K562 (cell line): ENCODE results near the gene RARG. TPM values are rescaled to one million over a fixed set of nuclear protein-coding genes. Genes with fewer than 3 reads are reported as not detected.

Experiments used
- ATAC-seq: fragments of 200-7000 bp; cut with Tn5 transposase; 3 replicates; pipeline ENCODE4 v1.9.1; 2020; ENCODE audit warnings: moderate library complexity
- BruUV-seq: library from RNA; stranded (reverse); fragments of 400-500 nt; replicated peaks from 2 replicates; lab custom pipeline; 2021; lab: Mats Ljungman, UMichigan
- CTCF ChIA-PET: fragments of 300-600 bp; formaldehyde crosslinking; extraction: SDS; loops from one replicate; lab custom pipeline; 2021; ENCODE audit warnings: low intra/inter-chr PET ratio; lab: Yijun Ruan, JAX
- POLR2A ChIA-PET: fragments of 300-600, 350-650 bp; sonication (Branson Sonifier 250); formaldehyde crosslinking; extraction: SDS; loops from one replicate; lab custom pipeline; 2021; ENCODE audit warnings: antibody characterized with exemption, inconsistent platforms; lab: Yijun Ruan, JAX
- DNase-seq, 4 experiments: peaks; one replicate each; pipeline versions ENCODE4 v3.0.0 to v3.0.0-alpha.2; 2011 to 2018; ENCODE audit warnings: low spot score in 3 of 4, mixed read lengths in 3 of 4; ENCODE audit errors: extremely low read depth in 1 of 4
- FAIRE-seq: peaks from 2 replicates; lab custom pipeline; 2011; peaks lifted over from hg19 to GRCh38; lab: Jason Lieb, UNC
- H2AFZ ChIP-seq: 2 replicates; pipeline ENCODE4 v1.6.0; 2011; ENCODE audit warnings: low read depth, low read length, control low read depth, inconsistent platforms
- H3K27ac ChIP-seq: fragments of 200-600 bp; 3 replicates; pipeline ENCODE4 v1.8.0; 2011; ENCODE audit warnings: low read depth, mild to moderate bottlenecking, control low read depth, inconsistent platforms, low read length, moderate library complexity, mixed read lengths; ENCODE audit errors: extremely low read depth
- H3K27me3 ChIP-seq, 2 experiments: fragments of 300-600 bp in 1 of 2; 2 replicates in 1 of 2; 3 replicates in 1 of 2; pipeline versions ENCODE4 v1.6.0 to v1.8.0; 2011; ENCODE audit warnings: inconsistent platforms in 2 of 2, low read length in 2 of 2, mild to moderate bottlenecking in 1 of 2, mixed read lengths in 1 of 2, moderate library complexity in 1 of 2; ENCODE audit not compliant: control insufficient read depth in 2 of 2, insufficient read depth in 2 of 2
- H3K36me3 ChIP-seq: fragments of 300-600 bp; 3 replicates; pipeline ENCODE4 v1.8.0; 2011; ENCODE audit warnings: mild to moderate bottlenecking, low read length, inconsistent platforms; ENCODE audit not compliant: control insufficient read depth, insufficient read depth
- H3K4me1 ChIP-seq, 2 experiments: fragments of 200-600 bp in 1 of 2; replicated peaks in 1 of 2; 2 replicates in 1 of 2; 3 replicates in 1 of 2; pipeline versions ENCODE4 v1.5.1 to v1.8.0; 2011; ENCODE audit warnings: inconsistent platforms in 2 of 2, low read length in 2 of 2, mild to moderate bottlenecking in 1 of 2, mixed read lengths in 1 of 2, moderate library complexity in 1 of 2; ENCODE audit not compliant: control insufficient read depth in 2 of 2, insufficient read depth in 2 of 2
- H3K4me2 ChIP-seq: 2 replicates; pipeline ENCODE4 v1.6.1; 2011; ENCODE audit warnings: low read length, control low read depth, inconsistent platforms, mixed read lengths; ENCODE audit not compliant: insufficient read depth
- H3K4me3 ChIP-seq: fragments of 200-600 bp; sonication (generic), shearing (Covaris generic); 2 replicates; pipeline ENCODE4 v1.5.1; 2016; ENCODE audit warnings: control low read depth, inconsistent platforms
- H3K79me2 ChIP-seq: fragments of 200-600 bp; 3 replicates; pipeline ENCODE4 v1.8.0; 2011; ENCODE audit warnings: low read length, inconsistent platforms; ENCODE audit not compliant: control insufficient read depth, insufficient read depth
- H3K9ac ChIP-seq, 2 experiments: 2 replicates each; pipeline versions ENCODE4 v1.6.0 to v1.6.1; 2011; ENCODE audit warnings: low read depth in 2 of 2, low read length in 2 of 2, control low read depth in 1 of 2, inconsistent platforms in 1 of 2, mild to moderate bottlenecking in 1 of 2, mixed read lengths in 1 of 2; ENCODE audit not compliant: insufficient read depth in 1 of 2
- H3K9me1 ChIP-seq: one replicate; pipeline ENCODE4 v1.6.0; 2011; ENCODE audit warnings: inconsistent platforms, mild to moderate bottlenecking, low read length, moderate library complexity; ENCODE audit not compliant: control insufficient read depth, insufficient read depth
- H3K9me3 ChIP-seq: replicated peaks from 2 replicates; pipeline ENCODE4 v1.5.1; 2011; ENCODE audit warnings: low read depth, low read length, inconsistent platforms; ENCODE audit not compliant: control insufficient read depth, insufficient read depth
- H4K20me1 ChIP-seq: replicated peaks from 2 replicates; pipeline ENCODE4 v1.6.1; 2011; ENCODE audit warnings: low read length, inconsistent platforms, mixed read lengths; ENCODE audit not compliant: control insufficient read depth, insufficient read depth
- POLR2A ChIP-seq: fragments of 450-650 bp; conservative IDR thresholded peaks from 2 replicates; pipeline ENCODE4 v1.6.1; 2016
- POLR2AphosphoS2 ChIP-seq: IDR thresholded peaks from 2 replicates; pipeline ENCODE4 v1.6.1; 2012; ENCODE audit warnings: low read length, improper control_type of control experiment
- POLR2G ChIP-seq: fragments of 200-400 bp; formaldehyde crosslinking; IDR thresholded peaks from 2 replicates; pipeline ENCODE4 v1.6.1; 2017; ENCODE audit warnings: low read depth, mild to moderate bottlenecking, antibody characterized with exemption, low read length, moderate library complexity
- RAD51 ChIP-seq: fragments of 450-650 bp; IDR thresholded peaks from 2 replicates; pipeline ENCODE4 v1.7.1; 2016; ENCODE audit warnings: low read depth, mild to moderate bottlenecking, borderline replicate concordance
- RBM14 ChIP-seq: fragments of 200-400 bp; formaldehyde crosslinking; IDR thresholded peaks from 2 replicates; pipeline ENCODE4 v1.6.1; 2018; ENCODE audit warnings: low read depth, mild to moderate bottlenecking, low read length, moderate library complexity, borderline replicate concordance; ENCODE audit not compliant: insufficient read depth
- TBL1XR1 ChIP-seq, 2 experiments: IDR thresholded peaks; 2 replicates each; pipeline ENCODE4 v1.6.1; 2012; ENCODE audit warnings: improper control_type of control experiment in 2 of 2, low read length in 2 of 2, mild to moderate bottlenecking in 1 of 2
- WGBS: fragments of 100-300 bp; shearing (Covaris generic); methylation state at CpG from one replicate; pipeline ENCODE4 v1.1.6; 2016; ENCODE audit warnings: low coverage, mixed read lengths; ENCODE audit not compliant: insufficient coverage; ENCODE audit errors: missing lambda C conversion rate; 5-methylcytosine and 5-hydroxymethylcytosine counted together
- in situ Hi-C: fragments of 300-500 bp; cut with MboI; formaldehyde crosslinking; loops from 4 replicates; pipeline ENCODE4 v1.15.0; 2018; ENCODE audit warnings: inconsistent platforms, mixed read lengths
- intact Hi-C: fragments of 100-400 bp; cut with micrococcal nuclease; formaldehyde crosslinking; loops from 2 replicates; pipeline ENCODE4 v1.14.2; 2022
- polyA plus RNA-seq, 8 experiments: library from polyadenylated mRNA; depleted of rRNA in 4 of 8; stranded (reverse) in 5 of 8; unstranded in 3 of 8; fragments of >200 nt; fragmentation: Nextera tagmentation in 2 of 8; fragmentation: Illumina TruSeq in 1 of 8; extraction: Ambion mirVana in 2 of 8; extraction: Trizol in 1 of 8; gene quantifications; 2 replicates each; pipeline versions ENCODE4 v1.2.1 to v1.2.3, GENCODE V29; 2011 to 2014; ENCODE audit warnings: inconsistent platforms in 1 of 8, missing spikeins in 1 of 8
- total RNA-seq, 7 experiments: library from RNA; depleted of rRNA in 6 of 7; stranded (reverse); fragments of >200 nt in 6 of 7; fragmentation: Illumina TruSeq in 2 of 7; extraction: Trizol in 2 of 7; gene quantifications; 2 replicates each; pipeline versions ENCODE4 v1.2.1 to v1.2.3, GENCODE V29; 2011 to 2021; ENCODE audit warnings: low replicate concordance in 1 of 7

The RARG gene
- total and polyA plus RNA-seq, 9 of the 15 experiments (the other 6 are each of a cell fraction or from before 2014, with no cell fraction given) = 0.18 to 7.6 (median 3.8) TPM

- no peak for ATAC-seq
- Histone ChIP-seq H3K36me3 (peaks cover 15% of the 10 kb centered on the region; the same call in 2 of the 3 replicates), H3K79me2 (no peaks in the 10 kb centered on the region), H3K27me3 (no peaks in the 10 kb centered on the region), H2AFZ (no peak overlapping the region), H3K9me1 (no peaks in the 10 kb centered on the region), H4K20me1 (peaks cover 4% of the 10 kb centered on the region; the same call in 1 of the 2 replicates), H3K9ac (0 out of 4 replicates have a peak overlapping the region, but pooled peaks of 1 of the 2 experiments have one; percentile 6), H3K9me3 (no peaks in the 10 kb centered on the region), H3K27ac (no peak overlapping the region), H3K4me3 (no peak overlapping the region), H3K4me1 (peaks cover 3 to 18% of the 10 kb centered on the region in 2 experiments; a peak in 3 of 5 replicates), H3K4me2 (no peak overlapping the region)
- WGBS = 80% methylated on average over 9 of the region's 9 CpGs
- in situ Hi-C loops (no loop called here), intact Hi-C loops (no loop called here)
- no peak for DNase-seq
- BruUV-seq = no TSS peak
- POLR2A ChIA-PET = interaction anchor here (0.6 to 1.2 kb wide), 4 partner anchors 8 to 55 kb away, joined by 3 to 4 read pairs (median 4); partner anchors contain the start of genes CSAD and ZNF740
- no peak for FAIRE-seq
- TF ChIP-seq POLR2G = peak; percentile 59; the same call in 1 of the 2 replicates
- TF ChIP-seq RAD51 = no peak
- TF ChIP-seq POLR2A = 0 out of 2 replicates have a peak, but pooled peaks have one; percentile 3
- TF ChIP-seq POLR2AphosphoS2 = 0 out of 2 replicates have a peak, but pooled peaks have one; percentile 7
- no peak for TF ChIP-seq RBM14
- TF ChIP-seq TBL1XR1 (IDR thresholded peaks at IDR 0.05; ENCODE audit: low read length in 2 of 2) = no peak
- CTCF ChIA-PET = no interaction called here
These were observed 39.0 kb downstream of the RARG start for GRCh38 chr12:53193040-53193439.
